Endodermal cell (in vitro differentiated cells): ENCODE measurements around the gene ZNF771. TPM values are rescaled to one million over a fixed set of nuclear protein-coding genes. Genes with fewer than 3 reads are reported as not detected.

Experiments
- DNase-seq: peaks from one replicate; pipeline ENCODE4 v3.0.0-alpha.2; 2017
- H3K27ac ChIP-seq: 2 replicates; pipeline ENCODE4 v1.5.1; 2013; ENCODE audit warnings: mild to moderate bottlenecking, low read depth, low read length, moderate library complexity
- H3K27me3 ChIP-seq: 2 replicates; pipeline ENCODE4 v1.6.1; 2013; ENCODE audit warnings: mild to moderate bottlenecking, low read length, moderate library complexity; ENCODE audit not compliant: insufficient read depth, control insufficient read depth, poor library complexity, severe bottlenecking
- H3K36me3 ChIP-seq: 2 replicates; pipeline ENCODE4 v1.7.0; 2013; ENCODE audit warnings: mild to moderate bottlenecking, low read length, moderate library complexity; ENCODE audit not compliant: control insufficient read depth, insufficient read depth
- H3K4me1 ChIP-seq: one replicate; pipeline ENCODE4 v1.7.0; 2013; ENCODE audit warnings: low read length; ENCODE audit not compliant: control insufficient read depth, insufficient read depth
- H3K4me3 ChIP-seq: 2 replicates; pipeline ENCODE4 v1.5.1; 2013; ENCODE audit warnings: mild to moderate bottlenecking, low read length, moderate library complexity
- H3K9ac ChIP-seq: 2 replicates; pipeline ENCODE4 v1.6.1; 2013; ENCODE audit warnings: mild to moderate bottlenecking, low read length, moderate library complexity; ENCODE audit not compliant: poor library complexity, severe bottlenecking; ENCODE audit errors: extremely low read depth
- H3K9me3 ChIP-seq: 2 replicates; pipeline ENCODE4 v1.6.1; 2013; ENCODE audit warnings: mild to moderate bottlenecking, low read length, moderate library complexity; ENCODE audit not compliant: control insufficient read depth
- H3K27ac Mint-ChIP-seq: 2 replicates; pipeline ENCODE4 v1.8.0; 2020; ENCODE audit warnings: mixed read lengths
- H3K27me3 Mint-ChIP-seq: 2 replicates; pipeline ENCODE4 v1.8.0; 2021; ENCODE audit warnings: mild to moderate bottlenecking, mixed read lengths; ENCODE audit not compliant: insufficient read depth
- H3K36me3 Mint-ChIP-seq: 2 replicates; pipeline ENCODE4 v1.8.0; 2020; ENCODE audit warnings: low read depth, mixed read lengths
- H3K4me1 Mint-ChIP-seq: 2 replicates; pipeline ENCODE4 v1.8.0; 2020; ENCODE audit warnings: mixed read lengths
- H3K4me3 Mint-ChIP-seq: 2 replicates; pipeline ENCODE4 v1.8.0; 2020; ENCODE audit warnings: mild to moderate bottlenecking, moderate library complexity, mixed read lengths
- H3K9me3 Mint-ChIP-seq: 2 replicates; pipeline ENCODE4 v1.8.0; 2020; ENCODE audit warnings: mild to moderate bottlenecking, mixed read lengths
- CTCF ChIP-seq: fragments of 200-600 bp; sonication (generic); conservative IDR thresholded peaks from 2 replicates; pipeline ENCODE4 v1.5.0; 2021; ENCODE audit warnings: antibody characterized with exemption, mild to moderate bottlenecking
- WGBS, 2 experiments: methylation state at CpG; one replicate each; pipeline versions ENCODE4 v1.1.5 to v1.1.7; 2013; ENCODE audit warnings: missing lambda C conversion rate in 2 of 2, mixed read lengths in 1 of 2; ENCODE audit not compliant: insufficient coverage in 1 of 2, insufficient read length in 1 of 2; 5-methylcytosine and 5-hydroxymethylcytosine counted together
- total RNA-seq, 2 donors: library from RNA; stranded (reverse); fragmentation: NEBNext Ultra II Directional in 1 of 2; extraction: Animal tissue kit (Norgen Biotek cat#: 25700) in 1 of 2; gene quantifications; 2 replicates in 1 of 2; 3 replicates in 1 of 2; pipeline ENCODE4 v1.2.1, GENCODE V29; 2021

Gene ZNF771
- total RNA-seq, 2 donors from 2014 or later: 14.7 to 16.6 TPM

GRCh38 chr16:30421010-30421409 lies 13.6 kb downstream of the ZNF771 start:
- H3K4me3 ChIP-seq: no peak overlapping the region
- no peaks in the 10 kb centered on the region for H3K9me3 ChIP-seq
- H3K36me3 ChIP-seq: peaks cover 55% of the 10 kb centered on the region
- no peaks in the 10 kb centered on the region for H3K9me3 Mint-ChIP-seq
- no peak for TF ChIP-seq CTCF
- 92% methylated on average over 5 of the region's 5 CpGs for WGBS, 2 experiments
- H3K36me3 Mint-ChIP-seq: peaks cover 55% of the 10 kb centered on the region
- H3K27ac ChIP-seq: no peak overlapping the region
- H3K9ac ChIP-seq: no peak overlapping the region
- no peaks in the 10 kb centered on the region for H3K27me3 ChIP-seq
- H3K4me1 ChIP-seq: no peaks in the 10 kb centered on the region
- DNase-seq: no peak
- H3K4me1 Mint-ChIP-seq: peaks cover 17% of the 10 kb centered on the region
- no peak overlapping the region for H3K4me3 Mint-ChIP-seq
- no peaks in the 10 kb centered on the region for H3K27me3 Mint-ChIP-seq
- no peak overlapping the region for H3K27ac Mint-ChIP-seq

DNA sequence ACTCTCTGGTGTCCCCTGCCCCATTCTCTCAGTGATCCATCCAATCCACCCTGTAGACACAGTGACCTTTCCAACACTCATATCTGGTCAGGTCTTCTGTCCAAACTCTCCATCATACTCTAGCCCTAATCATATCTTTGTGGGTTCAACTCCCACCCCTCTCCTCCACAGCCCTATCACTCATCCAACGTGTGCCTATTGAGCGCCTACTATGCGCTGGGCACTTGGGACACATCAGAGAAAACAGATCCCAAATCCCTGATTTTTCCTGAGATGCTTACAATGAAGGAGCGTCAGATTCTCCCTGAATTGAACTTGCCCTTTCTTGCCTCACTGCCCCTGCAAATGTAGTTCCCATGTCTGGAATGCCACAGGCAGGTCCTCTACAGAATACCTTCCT lies 20.6 kb downstream of the ZNF771 start:
- Histone ChIP-seq H3K4me1 (no peaks in the 10 kb centered on the region), H3K36me3 (peaks cover 38% of the 10 kb centered on the region), H3K4me3 (no peak overlapping the region), H3K27ac (no peak overlapping the region), H3K9me3 (no peaks in the 10 kb centered on the region), H3K9ac (no peak overlapping the region), H3K27me3 (no peaks in the 10 kb centered on the region)
- H3K27ac Mint-ChIP-seq: no peak overlapping the region
- peaks cover 8% of the 10 kb centered on the region for H3K4me1 Mint-ChIP-seq
- H3K4me3 Mint-ChIP-seq: no peak overlapping the region
- peaks cover 45% of the 10 kb centered on the region for H3K36me3 Mint-ChIP-seq
- H3K27me3 Mint-ChIP-seq: peaks cover 11% of the 10 kb centered on the region
- DNase-seq: no peak
- no peaks in the 10 kb centered on the region for H3K9me3 Mint-ChIP-seq
- 97 to 98% methylated on average over 4 of the region's 4 CpGs for WGBS, 2 experiments
- no peak for TF ChIP-seq CTCF

DNA sequence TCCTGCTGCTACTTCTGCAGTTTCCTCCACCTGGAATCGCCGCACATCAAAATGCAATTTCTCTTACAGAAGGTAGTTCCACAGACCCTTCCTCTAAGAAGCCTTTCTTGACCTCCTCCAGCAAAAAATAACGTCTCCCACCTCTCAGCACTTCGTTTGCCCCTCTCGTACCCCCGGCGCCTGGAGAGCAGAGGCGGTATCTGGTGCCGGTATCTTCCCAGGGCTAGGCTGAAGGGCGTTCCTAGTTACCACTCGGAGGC lies 21.9 kb downstream of the ZNF771 start:
- Histone ChIP-seq H3K36me3 (peaks cover 25% of the 10 kb centered on the region), H3K4me3 (peak overlapping the region; percentile 91), H3K27me3 (no peaks in the 10 kb centered on the region), H3K9me3 (no peaks in the 10 kb centered on the region), H3K9ac (peak overlapping the region; percentile 31), H3K27ac (no peak overlapping the region), H3K4me1 (no peaks in the 10 kb centered on the region)
- 3 to 8% methylated on average over 4 to 11 of the region's 11 CpGs for WGBS, 2 experiments
- Mint-ChIP-seq H3K4me1 (peaks cover 8% of the 10 kb centered on the region), H3K9me3 (no peaks in the 10 kb centered on the region), H3K27ac (no peak overlapping the region), H3K27me3 (peaks cover 24% of the 10 kb centered on the region), H3K36me3 (peaks cover 34% of the 10 kb centered on the region), H3K4me3 (no peak overlapping the region)
- peak; percentile 76 for DNase-seq
- no peak for TF ChIP-seq CTCF
